Heart left ventricle (tissue), 16 donors: ENCODE measurements around the gene RRM2. TPM values are rescaled to one million over a fixed set of nuclear protein-coding genes. Genes with fewer than 3 reads are reported as not detected.

Experiments used
- ATAC-seq, 4 donors: fragments of 200-7000 bp; cut with Tn5 transposase; one replicate each; pipeline ENCODE4 v1.9.1; 2020 to 2022; ENCODE audit warnings: moderate library complexity in 4 of 4, mild to moderate bottlenecking in 3 of 4, moderate number of reproducible peaks in 1 of 4
- DNase-seq, 5 donors: peaks; one replicate each; pipeline ENCODE4 v3.0.0-alpha.2; 2020
- H3K27ac ChIP-seq, 12 donors: fragments of 200-600 bp; sonication (generic) in 4 of 12; one replicate each; pipeline versions ENCODE4 v1.5.0 to v1.8.0; 2016 to 2022; ENCODE audit warnings: mild to moderate bottlenecking in 2 of 12
- H3K27me3 ChIP-seq, 9 donors: fragments of 200-600 bp; sonication (generic) in 2 of 9; one replicate each; pipeline versions ENCODE4 v1.5.1 to v1.8.0; 2016 to 2022; ENCODE audit warnings: mild to moderate bottlenecking in 3 of 9
- H3K36me3 ChIP-seq, 9 donors: fragments of 200-600 bp; sonication (generic) in 2 of 9; one replicate each; pipeline versions ENCODE4 v1.5.0 to v1.8.0; 2018 to 2022; ENCODE audit warnings: mild to moderate bottlenecking in 2 of 9
- H3K4me1 ChIP-seq, 12 donors: fragments of 200-600 bp; sonication (generic) in 4 of 12; one replicate each; pipeline versions ENCODE4 v1.5.0 to v1.8.0; 2016 to 2022; ENCODE audit warnings: mild to moderate bottlenecking in 3 of 12
- H3K4me3 ChIP-seq, 12 donors: fragments of 200-600 bp; sonication (generic) in 4 of 12; one replicate each; pipeline versions ENCODE4 v1.5.0 to v1.8.0; 2017 to 2022; ENCODE audit warnings: mild to moderate bottlenecking in 9 of 12, moderate library complexity in 4 of 12
- H3K9me3 ChIP-seq, 12 donors: fragments of 200-600 bp; sonication (generic) in 4 of 12; one replicate each; pipeline versions ENCODE4 v1.5.0 to v1.8.0; 2016 to 2022; ENCODE audit warnings: mild to moderate bottlenecking in 1 of 12
- CTCF ChIP-seq, 12 donors: fragments of 200-600 bp; sonication (generic) in 4 of 12; IDR thresholded peaks; one replicate each; pipeline versions ENCODE4 v1.5.0 to v1.8.0; 2018 to 2022; ENCODE audit warnings: antibody characterized with exemption in 12 of 12, mild to moderate bottlenecking in 5 of 12
- POLR2A ChIP-seq, 2 donors: fragments of 450-650 bp; IDR thresholded peaks; one replicate each; pipeline ENCODE4 v1.6.1; 2017; ENCODE audit warnings: antibody characterized with exemption in 2 of 2, mild to moderate bottlenecking in 2 of 2, moderate library complexity in 2 of 2
- WGBS, 4 donors: extraction: QIAGEN DNeasy Blood & Tissue Kit in 2 of 4; methylation state at CpG; one replicate each; pipeline versions ENCODE4 v1.1.5 to v1.1.7; 2013 to 2018; 5-methylcytosine and 5-hydroxymethylcytosine counted together
- intact Hi-C, 10 donors: fragments of 100-400 bp; cut with DNase I; formaldehyde crosslinking; loops; one replicate each; pipeline versions ENCODE4 v1.11.1 to v1.14.2; 2022
- polyA plus RNA-seq, 2 donors: library from polyadenylated mRNA; stranded (reverse); fragments of 200-250 nt; gene quantifications; one replicate each; pipeline ENCODE4 v1.2.3, GENCODE V29; 2013
- total RNA-seq, 9 donors: library from RNA; depleted of rRNA in 2 of 9; stranded (reverse); fragments of >200 nt in 2 of 9; fragmentation: NEBNext Ultra II Directional in 3 of 9; extraction: Animal tissue kit (Norgen Biotek cat#: 25700) in 3 of 9; gene quantifications; one replicate each; pipeline versions ENCODE4 v1.1.0 to v1.2.4, GENCODE V29; 2016 to 2023
- donor health status: ischemic (EF 13 %, LVEDD 7.1; RV severe dilation, severe dysfunction).
- donor health status: healthy with polysubstance abuse.
- donor health status: DM: no; HTN: yes; CAD: no.
- donor health status: DM: no; HTN: no; CAD: no.
- donor health status: ischemic (EF 25% LVEDD 6.9; RV normal size, moderate dysfunction).
- donor health status: ischemic (EF 25% LVEDD 5.7; RV mildly dilated, moderate dysfunction).
- donor health status: healthy.
- donor health status: DM: yes; HTN: yes; CAD: no.
- donor health status: ischemic (EF 35%, LVEDD 5.7; RV mildly dilated, moderate dysfunction).
- donor health status: nonischemic (EF 11% LVEDD 7.7; RV severe dilation, severe dysfunction).
- donor health status: DM: yes; HTN: yes; CAD: no.
- donor health status: PGD.
- donor health status: ischemic (EF 29% LVEDD 5.4; RV normal size, mild dysfunction).
- donor health status: nonischemic (EF 23%, LVEDD 6.1; RV moderate dilation, normal function).

RRM2 gene
- total and polyA plus RNA-seq, 11 donors = 0.08 to 32.6 (median 1.0) TPM; not detected in 1

GRCh38 chr2:10095175-10095574, 27.4 kb upstream of the RRM2 start:
- ATAC-seq (no peak), DNase-seq (no peak)
- H3K9me3 ChIP-seq = no peaks in the 10 kb centered on the region
- peaks cover 0 to 16% (median 4%) of the 10 kb centered on the region in 12 donors for H3K4me1 ChIP-seq
- H3K4me3 ChIP-seq = no peak overlapping the region
- no peak for TF ChIP-seq POLR2A (IDR thresholded peaks at IDR 0.05)
- no peak for TF ChIP-seq CTCF (IDR thresholded peaks at IDR 0.05)
- WGBS, 4 donors = 60 to 82% (median 78%) methylated on average over 9 of the region's 9 CpGs
- no peak overlapping the region for H3K27ac ChIP-seq
- intact Hi-C loops = loop anchor here in 4 of 10 donors (5.0 to 10.0 kb wide), 2 partner anchors 283 to 290 kb away; no protein-coding TSS in a partner anchor
- H3K36me3 ChIP-seq = no peaks in the 10 kb centered on the region
- H3K27me3 ChIP-seq = peaks cover 0 to 43% (median 27%) of the 10 kb centered on the region in 9 donors

GRCh38 chr2:10096641-10097040, 25.9 kb upstream of the RRM2 start:
- H3K4me1 ChIP-seq = peaks cover 0 to 14% (median 3%) of the 10 kb centered on the region in 12 donors
- no peak for TF ChIP-seq CTCF (IDR thresholded peaks at IDR 0.05)
- TF ChIP-seq POLR2A (IDR thresholded peaks at IDR 0.05) = no peak
- DNase-seq (no peak), ATAC-seq (no peak)
- no peak overlapping the region for H3K4me3 ChIP-seq
- intact Hi-C loops = loop anchor here in 7 of 10 donors (1.0 to 10.0 kb wide), 4 partner anchors 24 to 292 kb away; no protein-coding TSS in a partner anchor
- H3K27me3 ChIP-seq = peaks cover 0 to 28% (median 12%) of the 10 kb centered on the region in 9 donors
- no peak overlapping the region for H3K27ac ChIP-seq
- 87 to 96% (median 95%) methylated on average over 10 of the region's 10 CpGs for WGBS, 4 donors
- no peaks in the 10 kb centered on the region for H3K36me3 ChIP-seq
- no peaks in the 10 kb centered on the region for H3K9me3 ChIP-seq

- H3K36me3 ChIP-seq = no peaks in the 10 kb centered on the region
- no peak overlapping the region for H3K4me3 ChIP-seq
- ATAC-seq (peak; percentile 79 to 97 (median 93)), DNase-seq (peak; percentile 61 to 86 (median 68))
- H3K9me3 ChIP-seq = no peaks in the 10 kb centered on the region
- H3K27ac ChIP-seq = no peak overlapping the region
- intact Hi-C loops = loop anchor here in 7 of 10 donors (1.0 to 10.0 kb wide), 4 partner anchors 25 to 293 kb away; no protein-coding TSS in a partner anchor
- 35 to 57% (median 43%) methylated on average over 10 to 16 of the region's 16 CpGs for WGBS, 4 donors
- H3K4me1 ChIP-seq = peaks cover 0 to 15% (median 2%) of the 10 kb centered on the region in 12 donors
- TF ChIP-seq CTCF (IDR thresholded peaks at IDR 0.05) (peak; percentile 71 to 96 (median 90)), POLR2A (IDR thresholded peaks at IDR 0.05) (no peak)
- peaks cover 0 to 19% (median 5%) of the 10 kb centered on the region in 9 donors for H3K27me3 ChIP-seq
These were observed 25.0 kb upstream of the RRM2 start for GRCh38 chr2:10097352-10098148.

GRCh38 chr2:10101491-10101890, 21.0 kb upstream of the RRM2 start:
- WGBS, 4 donors = 57 to 66% (median 61%) methylated on average over 7 of the region's 7 CpGs

More at GRCh38 chr2:10101491-10101890, 21.0 kb upstream of the RRM2 start:
- Histone ChIP-seq H3K27ac (no peak overlapping the region), H3K27me3 (no peaks in the 10 kb centered on the region), H3K4me3 (no peak overlapping the region), H3K9me3 (peaks cover 0 to 7% (median 0%) of the 10 kb centered on the region in 12 donors), H3K4me1 (peaks cover 0 to 15% (median 2%) of the 10 kb centered on the region in 12 donors), H3K36me3 (no peaks in the 10 kb centered on the region)
- ATAC-seq (no peak), DNase-seq (no peak)
- TF ChIP-seq CTCF (IDR thresholded peaks at IDR 0.05) = no peak
- TF ChIP-seq POLR2A (IDR thresholded peaks at IDR 0.05) = no peak
- intact Hi-C loops = no loop called here
